WI38 (cell line): ENCODE results near the gene LYRM1.

Experiments
- H3K4me3 ChIP-seq: 2 replicates; pipeline ENCODE4 v1.5.1; 2011; ENCODE audit warnings: low read depth, mild to moderate bottlenecking, control low read depth, low read length
- CTCF ChIP-seq: IDR thresholded peaks from 2 replicates; pipeline ENCODE4 v1.5.1; 2012; ENCODE audit warnings: low read depth, mild to moderate bottlenecking, control low read depth, low read length

LYRM1 gene

GRCh38 chr16:20874088-20874581, 26.4 kb upstream of the LYRM1 start:
- H3K4me3 ChIP-seq, result no peak overlapping the region
- TF ChIP-seq CTCF, result no peak

- TF ChIP-seq CTCF, result no peak
- H3K4me3 ChIP-seq, result no peak overlapping the region
Measured at GRCh38 chr16:20875355-20875650, 25.3 kb upstream of the LYRM1 start.

- peak overlapping the region; percentile 24; the same call in 1 of the 2 replicates for H3K4me3 ChIP-seq
- TF ChIP-seq CTCF, result no peak
Measured at GRCh38 chr16:20878682-20879147, 21.9 kb upstream of the LYRM1 start.

- TF ChIP-seq CTCF, result no peak
- peak overlapping the region; percentile 28 for H3K4me3 ChIP-seq
Measured at GRCh38 chr16:20879175-20880040, 21.2 kb upstream of the LYRM1 start.

- no peak for TF ChIP-seq CTCF
- H3K4me3 ChIP-seq, result no peak overlapping the region
Measured at GRCh38 chr16:20880867-20881502, 19.6 kb upstream of the LYRM1 start.

- no peak overlapping the region for H3K4me3 ChIP-seq
- no peak for TF ChIP-seq CTCF
Measured at GRCh38 chr16:20881503-20881878, 19.1 kb upstream of the LYRM1 start.
